Activated T-helper 2 cell treated with anti-CD3 and anti-CD28 coated beads, Interferon-gamma antibody, Interleukin-2, Interleukin-4, amounts not matched to agents 10 μg/mL and 5 μg/mL and 100 μg/mL, durations not matched to agents 14 hours and 24 hours and 36 hours (primary cell): Measurements from ENCODE around the gene ENO2. TPM values are rescaled to one million over a fixed set of nuclear protein-coding genes. Genes with fewer than 3 reads are reported as not detected.

Source experiments
- DNase-seq: peaks from one replicate; pipeline ENCODE4 v3.0.0; 2021; ENCODE audit warnings: low spot score
- H3K27ac Mint-ChIP-seq: one replicate; pipeline ENCODE4 v1.8.0; 2021; ENCODE audit warnings: mixed read lengths
- H3K27me3 Mint-ChIP-seq: one replicate; pipeline ENCODE4 v1.8.0; 2021; ENCODE audit warnings: low read depth, mixed read lengths
- H3K36me3 Mint-ChIP-seq: one replicate; pipeline ENCODE4 v1.8.0; 2021; ENCODE audit warnings: low read depth, mixed read lengths
- H3K4me1 Mint-ChIP-seq: one replicate; pipeline ENCODE4 v1.8.0; 2021; ENCODE audit warnings: low read depth, mixed read lengths
- H3K4me3 Mint-ChIP-seq: one replicate; pipeline ENCODE4 v1.8.0; 2021; ENCODE audit warnings: low read depth, mild to moderate bottlenecking, moderate library complexity, mixed read lengths
- H3K9me3 Mint-ChIP-seq: one replicate; pipeline ENCODE4 v1.8.0; 2021; ENCODE audit warnings: mixed read lengths
- intact Hi-C: fragments of 100-400 bp; cut with micrococcal nuclease; formaldehyde crosslinking; loops from one replicate; pipeline ENCODE4 v1.15.1; 2023
- total RNA-seq: library from RNA; stranded (reverse); gene quantifications from 2 replicates; pipeline ENCODE4 v1.2.3, GENCODE V29; 2022

The ENO2 gene
- total RNA-seq, 1 donor from 2014 or later: 235 TPM

DNA sequence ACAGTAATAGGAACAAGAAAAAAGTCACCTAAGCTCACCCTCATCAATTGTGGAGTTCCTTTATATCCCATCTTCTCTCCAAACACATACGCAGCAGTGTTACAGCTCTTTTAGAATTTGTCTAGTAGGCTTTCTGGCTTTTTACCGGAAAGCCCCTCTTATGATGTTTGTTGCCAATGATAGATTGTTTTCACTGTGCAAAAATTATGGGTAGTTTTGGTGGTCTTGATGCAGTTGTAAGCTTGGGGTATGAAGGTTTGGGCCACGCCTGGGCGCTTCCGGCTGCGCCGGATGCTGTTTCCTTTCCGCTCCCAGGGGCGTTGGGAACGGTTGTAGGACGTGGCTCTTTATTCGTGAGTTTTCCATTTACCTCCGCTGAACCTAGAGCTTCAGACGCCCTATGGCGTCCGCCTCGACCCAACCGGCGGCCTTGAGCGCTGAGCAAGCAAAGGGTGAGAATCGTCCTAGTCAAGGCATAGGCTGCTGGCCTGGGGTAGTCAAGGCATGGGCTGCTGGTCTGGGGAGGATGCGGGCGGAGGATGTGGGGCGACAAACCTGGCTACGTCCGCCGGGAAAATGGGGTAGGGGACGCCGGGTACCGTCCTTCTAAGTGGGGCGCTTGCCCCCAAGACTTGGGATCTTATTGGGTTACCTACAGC is 29.5 kb downstream of the ENO2 start, which contains the start of the genes C12orf57 and RNU7-1:
Gene C12orf57 (plus strand): TSS at position 301 of the 659 bp plus-strand sequence. CDS start 100 bp downstream, at position 401.
Gene RNU7-1 (plus strand): TSS at position 95 of the 659 bp plus-strand sequence.
- peaks cover 46% of the 10 kb centered on the region for H3K4me1 Mint-ChIP-seq
- H3K4me3 Mint-ChIP-seq: peak within 1 kb of the TSS; percentile 84
- no peaks in the 10 kb centered on the region for H3K9me3 Mint-ChIP-seq
- DNase-seq: peak; percentile 79
- peaks cover 39% of the 10 kb centered on the region for H3K36me3 Mint-ChIP-seq
- intact Hi-C loops: loop anchor here (1.0 to 10.0 kb wide), 8 partner anchors 9 to 1051 kb away; partner anchors contain the start of genes C1RL, EMG1, LPCAT3 and PHB2
- H3K27me3 Mint-ChIP-seq: no peaks in the 10 kb centered on the region
- H3K27ac Mint-ChIP-seq: peak within 1 kb of the TSS; percentile 99

- Mint-ChIP-seq H3K9me3 (no peaks in the 10 kb centered on the region), H3K27ac (peak overlapping the region; percentile 99), H3K36me3 (peaks cover 40% of the 10 kb centered on the region), H3K4me3 (peak overlapping the region; percentile 84), H3K27me3 (no peaks in the 10 kb centered on the region), H3K4me1 (peaks cover 50% of the 10 kb centered on the region)
- DNase-seq: peak; percentile 84
- intact Hi-C loops: loop anchor here (1.0 to 10.0 kb wide), 7 partner anchors 9 to 1050 kb away; partner anchors contain the start of genes C1RL, EMG1, LPCAT3 and PHB2
Observed at GRCh38 chr12:6944381-6945186, 30.2 kb downstream of the ENO2 start.

DNA sequence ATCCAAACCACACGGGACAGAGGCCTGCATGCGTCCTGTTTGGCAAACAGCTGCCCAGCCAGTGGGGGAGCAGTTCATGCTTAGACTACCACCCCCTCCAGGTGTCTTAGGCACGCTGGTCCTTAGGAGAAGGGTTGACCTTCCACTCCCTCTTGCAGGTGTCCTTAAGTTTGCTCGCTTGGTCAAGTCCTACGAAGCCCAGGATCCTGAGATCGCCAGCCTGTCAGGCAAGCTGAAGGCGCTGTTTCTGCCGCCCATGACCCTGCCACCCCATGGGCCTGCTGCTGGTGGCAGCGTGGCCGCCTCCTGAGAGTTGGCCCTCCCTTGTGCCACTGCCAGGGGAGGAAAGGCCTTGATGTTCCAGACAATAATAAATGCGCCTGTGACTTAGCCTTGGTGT is 31.2 kb downstream of the ENO2 start:
- peak overlapping the region; percentile 99 for H3K27ac Mint-ChIP-seq
- DNase-seq: no peak
- H3K36me3 Mint-ChIP-seq: peaks cover 33% of the 10 kb centered on the region
- peaks cover 60% of the 10 kb centered on the region for H3K4me1 Mint-ChIP-seq
- intact Hi-C loops: loop anchor here (10.0 kb wide), 1 partner anchor 1049 kb away; no protein-coding TSS in a partner anchor
- no peaks in the 10 kb centered on the region for H3K9me3 Mint-ChIP-seq
- no peaks in the 10 kb centered on the region for H3K27me3 Mint-ChIP-seq
- peak overlapping the region; percentile 84 for H3K4me3 Mint-ChIP-seq

- Mint-ChIP-seq H3K4me1 (peaks cover 62% of the 10 kb centered on the region), H3K36me3 (peaks cover 29% of the 10 kb centered on the region), H3K4me3 (peak overlapping the region; percentile 84), H3K27me3 (no peaks in the 10 kb centered on the region), H3K9me3 (no peaks in the 10 kb centered on the region), H3K27ac (peak overlapping the region; percentile 99)
- intact Hi-C loops: loop anchor here (10.0 kb wide), 1 partner anchor 1049 kb away; no protein-coding TSS in a partner anchor
- DNase-seq: peak; percentile 67
Observed at GRCh38 chr12:6946033-6946919, 31.9 kb downstream of the ENO2 start.

GRCh38 chr12:6946920-6947374 is 32.6 kb downstream of the ENO2 start:
- no peaks in the 10 kb centered on the region for H3K27me3 Mint-ChIP-seq
- peaks cover 32% of the 10 kb centered on the region for H3K36me3 Mint-ChIP-seq
- no peaks in the 10 kb centered on the region for H3K9me3 Mint-ChIP-seq
- H3K4me3 Mint-ChIP-seq: peak overlapping the region; percentile 84
- H3K27ac Mint-ChIP-seq: peak overlapping the region; percentile 99
- peaks cover 64% of the 10 kb centered on the region for H3K4me1 Mint-ChIP-seq
- no peak for DNase-seq
- intact Hi-C loops: loop anchor here (10.0 kb wide), 1 partner anchor 1048 kb away; no protein-coding TSS in a partner anchor

GRCh38 chr12:6947615-6948014 is 33.2 kb downstream of the ENO2 start:
- Mint-ChIP-seq H3K4me3 (peak overlapping the region; percentile 47), H3K36me3 (peaks cover 33% of the 10 kb centered on the region), H3K4me1 (peaks cover 62% of the 10 kb centered on the region), H3K9me3 (no peaks in the 10 kb centered on the region), H3K27me3 (no peaks in the 10 kb centered on the region), H3K27ac (peak overlapping the region; percentile 69)
- intact Hi-C loops: loop anchor here (10.0 kb wide), 1 partner anchor 1047 kb away; no protein-coding TSS in a partner anchor
- DNase-seq: no peak

DNA sequence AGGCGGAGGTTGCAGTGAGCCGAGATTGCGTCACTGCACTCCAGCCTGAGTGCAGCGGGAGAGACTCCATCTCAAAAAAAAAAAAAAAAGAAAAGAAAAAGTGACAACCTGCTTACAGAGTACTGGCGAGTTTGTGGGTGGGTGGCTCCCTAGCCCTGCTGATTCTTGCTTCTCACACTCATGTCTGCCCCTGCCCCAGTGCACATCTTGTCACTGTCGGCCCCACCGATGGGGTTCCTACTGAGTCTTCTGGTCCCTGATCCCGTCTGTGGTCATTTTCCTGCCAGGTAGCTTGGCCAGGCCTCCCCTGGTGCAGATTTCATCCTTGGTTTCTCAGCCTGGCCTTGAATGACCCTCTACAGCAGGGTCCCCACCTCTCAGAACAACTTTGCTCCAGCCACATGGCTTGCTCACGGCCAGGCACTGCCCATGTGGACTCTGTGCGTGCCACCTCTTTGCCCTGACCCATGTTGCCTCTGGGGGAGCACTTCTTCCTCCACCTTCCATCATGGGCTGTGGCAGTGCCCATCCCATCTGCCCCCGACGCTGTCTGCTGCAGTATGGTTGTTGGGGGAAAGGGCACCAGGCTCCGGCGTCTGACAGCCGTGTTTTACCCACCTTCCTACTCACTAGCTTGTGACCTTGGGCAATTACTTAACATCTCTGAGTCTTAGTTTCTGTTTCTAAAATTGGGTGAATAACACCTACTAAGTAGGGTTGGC is 34.7 kb downstream of the ENO2 start:
- H3K9me3 Mint-ChIP-seq: no peaks in the 10 kb centered on the region
- H3K4me1 Mint-ChIP-seq: peaks cover 65% of the 10 kb centered on the region
- peak overlapping the region; percentile 80 for H3K27ac Mint-ChIP-seq
- H3K4me3 Mint-ChIP-seq: peak overlapping the region; percentile 40
- intact Hi-C loops: loop anchor here (10.0 kb wide), 1 partner anchor 1046 kb away; no protein-coding TSS in a partner anchor
- H3K27me3 Mint-ChIP-seq: no peaks in the 10 kb centered on the region
- no peak for DNase-seq
- peaks cover 46% of the 10 kb centered on the region for H3K36me3 Mint-ChIP-seq

DNA sequence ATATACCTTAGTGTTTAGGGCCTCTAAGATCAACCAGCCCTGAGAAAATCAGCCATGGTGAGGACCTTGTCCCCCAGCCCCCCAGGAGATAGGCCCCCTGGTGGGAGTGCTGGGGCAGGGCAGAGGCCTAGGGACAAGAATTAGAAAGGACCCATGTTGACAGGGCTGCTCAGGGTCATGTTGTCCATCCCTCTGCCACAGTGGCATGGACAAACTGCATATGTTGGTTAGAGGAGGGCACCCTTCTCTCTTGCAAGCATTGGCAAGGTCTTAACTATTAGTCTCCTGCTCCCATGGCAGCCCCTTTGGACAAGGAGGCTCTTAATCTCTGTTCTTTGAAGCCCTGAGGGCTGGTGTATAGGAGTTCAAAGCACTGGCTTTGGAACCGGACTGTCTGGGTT is 36.0 kb downstream of the ENO2 start:
- Mint-ChIP-seq H3K27me3 (no peaks in the 10 kb centered on the region), H3K27ac (peak overlapping the region; percentile 97), H3K9me3 (no peaks in the 10 kb centered on the region), H3K36me3 (peaks cover 56% of the 10 kb centered on the region), H3K4me1 (peaks cover 68% of the 10 kb centered on the region), H3K4me3 (peak overlapping the region; percentile 94)
- intact Hi-C loops: loop anchor here (5.0 kb wide), 1 partner anchor 418 kb away; the partner anchor contains the start of gene GAPDH
- DNase-seq: no peak

DNA sequence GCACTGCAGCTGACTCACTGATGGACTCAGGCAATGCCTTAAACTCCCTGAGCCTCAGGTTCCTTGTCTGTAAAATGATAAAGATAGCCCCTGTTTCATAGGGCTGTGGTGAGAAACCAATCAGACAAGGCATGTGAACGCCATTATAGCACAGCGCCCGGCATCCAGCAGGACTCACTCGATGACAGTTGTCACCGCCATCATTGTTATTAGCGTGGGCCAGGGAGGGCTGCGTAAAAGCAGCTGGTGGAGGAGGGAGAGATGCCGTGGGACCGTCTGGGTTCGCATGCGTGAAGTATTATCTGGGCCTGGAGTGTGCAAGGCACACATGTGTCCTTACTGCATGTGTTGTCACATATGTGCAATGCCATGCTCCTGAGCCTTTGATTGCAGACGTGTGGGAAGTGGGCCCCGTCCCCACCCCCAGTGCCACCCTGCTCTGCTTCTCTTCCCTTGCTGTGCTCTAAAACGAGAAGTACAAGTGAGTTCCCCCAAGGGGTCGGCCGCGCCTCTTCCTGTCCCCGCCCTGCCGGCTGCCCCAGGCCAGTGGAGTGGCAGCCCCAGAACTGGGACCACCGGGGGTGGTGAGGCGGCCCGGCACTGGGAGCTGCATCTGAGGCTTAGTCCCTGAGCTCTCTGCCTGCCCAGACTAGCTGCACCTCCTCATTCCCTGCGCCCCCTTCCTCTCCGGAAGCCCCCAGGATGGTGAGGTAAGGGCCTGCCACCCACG is 36.6 kb downstream of the ENO2 start, which contains the start of gene PTPN6:
Gene PTPN6 (plus strand): TSS at position 546 of the 730 bp plus-strand sequence. CDS start 157 bp downstream, at position 703.
- peak within 1 kb of the TSS; percentile 94 for H3K4me3 Mint-ChIP-seq
- DNase-seq: peak; percentile 53
- peaks cover 68% of the 10 kb centered on the region for H3K4me1 Mint-ChIP-seq
- intact Hi-C loops: loop anchor here (5.0 kb wide), 1 partner anchor 419 kb away; the partner anchor contains the start of gene GAPDH
- peak within 1 kb of the TSS; percentile 97 for H3K27ac Mint-ChIP-seq
- H3K9me3 Mint-ChIP-seq: no peaks in the 10 kb centered on the region
- peaks cover 61% of the 10 kb centered on the region for H3K36me3 Mint-ChIP-seq
- no peaks in the 10 kb centered on the region for H3K27me3 Mint-ChIP-seq

DNA sequence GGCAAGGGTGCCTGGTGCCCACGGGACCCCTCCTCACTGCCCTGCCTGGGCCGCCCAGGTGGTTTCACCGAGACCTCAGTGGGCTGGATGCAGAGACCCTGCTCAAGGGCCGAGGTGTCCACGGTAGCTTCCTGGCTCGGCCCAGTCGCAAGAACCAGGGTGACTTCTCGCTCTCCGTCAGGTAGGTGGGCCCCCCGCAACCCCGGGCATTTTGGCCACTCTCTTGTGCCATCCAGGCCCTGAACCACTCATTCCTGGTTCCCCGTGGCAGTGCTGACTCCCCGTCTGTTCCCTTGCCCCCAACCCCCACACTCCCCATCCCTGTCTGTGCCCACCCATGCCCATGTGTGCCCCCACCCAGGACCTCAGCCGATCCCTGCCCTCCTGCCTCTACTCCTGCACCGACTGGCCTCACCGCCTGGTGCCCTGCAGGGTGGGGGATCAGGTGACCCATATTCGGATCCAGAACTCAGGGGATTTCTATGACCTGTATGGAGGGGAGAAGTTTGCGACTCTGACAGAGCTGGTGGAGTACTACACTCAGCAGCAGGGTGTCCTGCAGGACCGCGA is 37.3 kb downstream of the ENO2 start:
- H3K9me3 Mint-ChIP-seq: no peaks in the 10 kb centered on the region
- H3K4me1 Mint-ChIP-seq: peaks cover 71% of the 10 kb centered on the region
- H3K4me3 Mint-ChIP-seq: peak overlapping the region; percentile 94
- no peaks in the 10 kb centered on the region for H3K27me3 Mint-ChIP-seq
- DNase-seq: no peak
- peak overlapping the region; percentile 97 for H3K27ac Mint-ChIP-seq
- H3K36me3 Mint-ChIP-seq: peaks cover 67% of the 10 kb centered on the region
- intact Hi-C loops: loop anchor here (2.0 to 5.0 kb wide), 2 partner anchors 79 to 419 kb away; partner anchors contain the start of genes GAPDH and SPSB2
